Vagina (tissue), 2 donors: ENCODE measurements around the gene PIWIL1.

ENCODE experiments used
- POLR2A ChIP-seq, 2 donors: fragments of 450-650 bp; IDR thresholded peaks; one replicate each; pipeline ENCODE4 v1.6.1; 2017; ENCODE audit warnings: antibody characterized with exemption in 2 of 2, mild to moderate bottlenecking in 2 of 2, moderate library complexity in 2 of 2
- TF ChIP-seq, protein P1 (sequence below), 3 experiments: fragments of 450-650 bp in 2 of 3; fragments of 200-600 bp in 1 of 3; sonication (generic) in 1 of 3; IDR thresholded peaks; one replicate each; pipeline ENCODE4 v1.5.1; 2017 to 2019; ENCODE audit warnings: antibody characterized with exemption in 3 of 3, mild to moderate bottlenecking in 2 of 3, moderate library complexity in 2 of 3

DNA sequence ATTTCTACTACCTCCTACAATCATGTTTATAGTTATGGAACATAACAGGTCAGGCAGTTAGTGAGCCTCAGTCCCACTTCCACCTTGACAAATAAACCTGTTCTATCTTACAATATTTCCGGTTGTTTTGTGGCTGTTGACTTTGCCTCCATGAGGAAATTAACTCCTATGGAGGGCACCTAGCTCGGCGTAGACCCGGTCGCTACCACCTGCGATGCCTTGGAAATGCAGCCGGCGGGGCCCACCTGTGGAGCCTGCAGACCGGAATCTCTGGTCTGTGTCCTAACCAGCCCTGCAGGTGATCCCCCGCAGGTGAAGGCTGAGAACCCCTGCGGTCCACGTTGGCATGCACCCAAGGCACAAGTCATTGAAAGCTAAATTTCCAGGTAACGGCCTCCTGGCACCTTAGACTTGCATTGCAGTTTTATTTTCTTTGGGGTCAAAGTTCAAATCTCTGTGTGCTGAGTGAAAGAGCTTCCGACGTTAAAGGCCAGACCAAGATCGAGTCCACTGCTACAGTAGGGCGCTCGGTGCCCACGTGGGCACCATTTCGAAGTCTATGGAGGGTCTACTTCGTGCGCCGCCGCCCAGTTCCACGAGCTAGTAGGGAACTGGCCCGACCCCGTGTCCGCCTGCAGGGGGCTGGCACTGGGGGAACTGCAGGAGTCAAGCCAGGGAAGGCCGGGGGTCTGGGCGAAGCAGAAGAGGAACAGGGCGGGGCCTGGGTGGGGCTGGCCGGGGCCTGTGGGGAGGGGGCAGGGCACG is 782 bp upstream of the PIWIL1 start:
- TF ChIP-seq, protein P1, sequence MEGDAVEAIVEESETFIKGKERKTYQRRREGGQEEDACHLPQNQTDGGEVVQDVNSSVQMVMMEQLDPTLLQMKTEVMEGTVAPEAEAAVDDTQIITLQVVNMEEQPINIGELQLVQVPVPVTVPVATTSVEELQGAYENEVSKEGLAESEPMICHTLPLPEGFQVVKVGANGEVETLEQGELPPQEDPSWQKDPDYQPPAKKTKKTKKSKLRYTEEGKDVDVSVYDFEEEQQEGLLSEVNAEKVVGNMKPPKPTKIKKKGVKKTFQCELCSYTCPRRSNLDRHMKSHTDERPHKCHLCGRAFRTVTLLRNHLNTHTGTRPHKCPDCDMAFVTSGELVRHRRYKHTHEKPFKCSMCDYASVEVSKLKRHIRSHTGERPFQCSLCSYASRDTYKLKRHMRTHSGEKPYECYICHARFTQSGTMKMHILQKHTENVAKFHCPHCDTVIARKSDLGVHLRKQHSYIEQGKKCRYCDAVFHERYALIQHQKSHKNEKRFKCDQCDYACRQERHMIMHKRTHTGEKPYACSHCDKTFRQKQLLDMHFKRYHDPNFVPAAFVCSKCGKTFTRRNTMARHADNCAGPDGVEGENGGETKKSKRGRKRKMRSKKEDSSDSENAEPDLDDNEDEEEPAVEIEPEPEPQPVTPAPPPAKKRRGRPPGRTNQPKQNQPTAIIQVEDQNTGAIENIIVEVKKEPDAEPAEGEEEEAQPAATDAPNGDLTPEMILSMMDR (IDR thresholded peaks at IDR 0.05), result no peak
- no peak for TF ChIP-seq POLR2A (IDR thresholded peaks at IDR 0.05)
